Activated CD8-positive, alpha-beta memory T cell treated with anti-CD3 and anti-CD28 coated beads for 4 hours (primary cell): ENCODE measurements around the gene RBL2.

Experiments
- DNase-seq, 2 donors: peaks; one replicate each; pipeline ENCODE4 v3.0.0-alpha.2; 2020; ENCODE audit warnings: low read depth in 2 of 2

RBL2 gene

GRCh38 chr16:53453928-53454327 lies 19.7 kb downstream of the RBL2 start:
- no peak for DNase-seq

GRCh38 chr16:53456625-53457024 lies 22.4 kb downstream of the RBL2 start:
- no peak for DNase-seq

GRCh38 chr16:53457670-53458069 lies 23.4 kb downstream of the RBL2 start:
- DNase-seq, result peak; percentile 41 to 66

GRCh38 chr16:53458635-53459034 lies 24.4 kb downstream of the RBL2 start:
- no peak for DNase-seq

- no peak for DNase-seq
Measured at GRCh38 chr16:53465606-53466280, 31.5 kb downstream of the RBL2 start.

GRCh38 chr16:53476867-53477266 lies 42.6 kb downstream of the RBL2 start:
- no peak for DNase-seq

GRCh38 chr16:53478965-53479364 lies 44.7 kb downstream of the RBL2 start:
- no peak for DNase-seq

GRCh38 chr16:53480394-53480793 lies 46.1 kb downstream of the RBL2 start:
- no peak for DNase-seq

GRCh38 chr16:53482123-53482522 lies 47.9 kb downstream of the RBL2 start:
- no peak for DNase-seq

- no peak for DNase-seq
Measured at GRCh38 chr16:53484542-53484941, 50.3 kb downstream of the RBL2 start.

- no peak for DNase-seq
Measured at GRCh38 chr16:53486230-53486629, 52.0 kb downstream of the RBL2 start.

GRCh38 chr16:53489755-53490154 lies 55.5 kb downstream of the RBL2 start:
- DNase-seq, result no peak

GRCh38 chr16:53492503-53492902 lies 58.2 kb downstream of the RBL2 start:
- no peak for DNase-seq

- DNase-seq, result no peak
Measured at GRCh38 chr16:53494636-53495035, 60.4 kb downstream of the RBL2 start.

- DNase-seq, result no peak
Measured at GRCh38 chr16:53495325-53495724, 61.1 kb downstream of the RBL2 start.

- no peak for DNase-seq
Measured at GRCh38 chr16:53498984-53499383, 64.7 kb downstream of the RBL2 start.

- no peak for DNase-seq
Measured at GRCh38 chr16:53501216-53501859, 67.1 kb downstream of the RBL2 start.

GRCh38 chr16:53502331-53503269 lies 68.3 kb downstream of the RBL2 start, which contains the start of gene AKTIP:
TSS of gene AKTIP (minus strand) at chr16:53503209. CDS start at chr16:53500259, 2,950 bp downstream.
- no peak for DNase-seq

GRCh38 chr16:53503270-53503923 lies 69.1 kb downstream of the RBL2 start:
- peak; percentile 99 to 100 for DNase-seq

GRCh38 chr16:53503991-53504663 lies 69.9 kb downstream of the RBL2 start:
- DNase-seq, result no peak

- DNase-seq, result no peak
Measured at GRCh38 chr16:53504665-53505064, 70.4 kb downstream of the RBL2 start.
